MV-4-11 (cell line): Measurements from ENCODE around the gene TENT5A.
"Not testable (repeated sequence)": the region's sequence is repeated elsewhere in the genome, so short reads cannot be mapped to it uniquely, and the experiment has no call there.

Source experiments
- DNase-seq: peaks from one replicate; lab custom pipeline; 2025; lab: John Stamatoyannopoulos, UW

Gene TENT5A

DNA sequence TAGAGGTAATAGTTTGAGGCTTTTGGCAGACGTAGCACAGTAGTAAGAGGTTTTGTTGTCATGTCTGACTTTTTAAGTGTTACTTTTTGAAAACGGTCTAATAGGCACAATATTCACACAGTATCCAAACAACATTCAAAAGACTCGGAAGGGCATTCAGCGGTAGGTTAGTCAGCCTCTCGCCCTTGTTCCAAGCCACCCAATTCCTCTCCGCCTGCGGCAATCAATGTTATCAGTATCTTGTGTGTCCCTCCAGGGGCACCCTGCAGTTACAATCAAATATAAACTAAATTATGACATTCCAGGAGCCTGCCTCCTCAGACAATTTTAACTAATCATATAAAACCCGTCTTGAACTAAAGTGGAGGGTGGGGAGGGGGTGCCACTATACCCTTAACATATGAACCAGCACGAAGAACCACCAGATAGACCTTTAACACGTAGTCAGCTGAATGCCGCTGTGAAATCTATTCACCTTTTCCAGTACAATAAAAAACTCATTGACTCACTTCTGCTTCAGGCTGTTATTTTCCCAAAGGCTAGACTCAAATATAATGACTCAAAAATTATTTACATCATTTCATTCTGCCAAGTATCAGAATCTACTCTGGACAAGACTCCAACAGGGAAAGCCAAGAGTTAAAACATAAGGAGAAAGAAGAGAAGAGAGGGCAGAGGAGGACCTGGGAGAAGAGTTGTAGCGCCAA, 1.6 kb downstream of the TENT5A start:
- DNase-seq = no peak

DNA sequence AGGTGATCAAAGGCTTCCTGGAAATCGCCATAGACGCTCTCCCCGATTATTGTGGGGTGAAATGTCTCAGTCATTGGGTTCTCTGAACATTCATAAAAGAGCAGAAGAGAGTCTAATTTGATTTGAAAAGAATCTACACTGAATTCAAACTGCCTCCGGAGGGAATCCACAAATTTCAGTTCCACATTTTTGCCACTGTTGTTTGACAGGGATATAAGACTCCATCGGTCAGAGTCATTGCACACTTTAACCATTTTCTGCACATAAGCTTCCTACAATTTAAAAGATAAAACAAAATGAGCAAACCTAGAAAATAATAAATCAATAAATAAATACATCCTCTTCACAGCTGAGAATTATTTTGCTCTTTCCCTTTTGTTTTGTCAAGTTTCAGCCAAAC, 2.3 kb downstream of the TENT5A start:
- peak; percentile 52 for DNase-seq

DNA sequence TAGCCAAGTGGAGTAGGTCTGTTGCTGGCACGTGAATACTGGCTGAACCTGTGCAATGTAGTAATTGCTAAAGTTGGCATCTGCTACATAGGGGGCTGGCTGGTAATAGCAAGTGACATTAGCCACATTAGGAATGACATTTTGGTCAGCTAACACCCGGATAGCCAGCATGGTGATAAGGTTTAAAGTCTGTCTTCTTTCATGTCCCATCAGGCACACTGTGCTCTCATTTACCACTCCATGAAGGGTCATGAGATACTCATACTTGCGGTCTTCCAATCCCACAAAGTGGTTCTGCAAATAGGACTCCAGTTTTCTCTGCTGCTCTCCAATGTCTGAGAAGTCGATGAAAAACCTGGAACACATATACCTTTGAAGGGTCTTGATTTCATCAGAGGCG, 2.8 kb downstream of the TENT5A start:
- DNase-seq = no peak

DNA sequence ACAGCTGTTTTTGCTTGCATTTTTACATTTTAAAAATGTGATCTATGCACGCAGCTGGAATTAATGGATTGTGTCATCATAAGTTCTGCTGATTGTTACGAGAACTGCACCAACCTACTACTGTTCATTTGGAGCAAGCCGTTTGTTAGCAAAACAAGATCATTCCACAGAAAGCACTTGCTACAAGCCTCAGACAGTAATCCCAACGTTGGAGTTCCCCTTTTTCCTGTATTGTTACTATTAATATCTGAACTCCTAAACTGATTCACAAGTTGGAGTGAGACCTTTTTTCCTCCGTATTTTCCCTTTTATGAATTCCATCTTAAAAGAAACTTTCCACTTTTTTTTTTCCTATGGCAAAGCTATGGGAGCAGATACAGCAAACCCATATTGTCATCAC, 3.5 kb downstream of the TENT5A start:
- no peak for DNase-seq

- no peak for DNase-seq
These were observed 5.2 kb downstream of the TENT5A start for GRCh38 chr6:81747327-81747726.

- peak; percentile 61 for DNase-seq
These were observed 8.3 kb downstream of the TENT5A start for GRCh38 chr6:81744131-81744530.

- DNase-seq = no peak
These were observed 8.8 kb downstream of the TENT5A start for GRCh38 chr6:81743649-81744048.

- no peak for DNase-seq
These were observed 10.8 kb downstream of the TENT5A start for GRCh38 chr6:81741689-81742088.

DNA sequence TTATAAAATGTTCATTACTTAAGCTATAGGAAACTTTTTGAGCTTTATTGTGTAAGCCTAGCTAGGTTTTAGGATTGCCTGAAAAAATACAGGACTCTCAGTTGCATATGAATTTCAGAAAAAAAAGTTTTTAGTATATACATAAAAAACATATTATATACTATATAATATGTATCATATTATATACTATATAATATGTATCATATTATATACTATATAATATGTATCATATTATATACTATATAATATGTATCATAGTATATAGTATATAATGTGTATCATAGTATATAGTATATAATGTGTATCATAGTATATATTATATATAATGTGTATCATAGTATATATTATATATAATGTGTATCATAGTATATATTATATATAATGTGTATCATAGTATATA, 11.9 kb downstream of the TENT5A start:
- not testable (repeated sequence) for DNase-seq

- DNase-seq = no peak
These were observed 13.0 kb downstream of the TENT5A start for GRCh38 chr6:81739230-81740195.

GRCh38 chr6:81736428-81736827, 16.1 kb downstream of the TENT5A start:
- no peak for DNase-seq

DNA sequence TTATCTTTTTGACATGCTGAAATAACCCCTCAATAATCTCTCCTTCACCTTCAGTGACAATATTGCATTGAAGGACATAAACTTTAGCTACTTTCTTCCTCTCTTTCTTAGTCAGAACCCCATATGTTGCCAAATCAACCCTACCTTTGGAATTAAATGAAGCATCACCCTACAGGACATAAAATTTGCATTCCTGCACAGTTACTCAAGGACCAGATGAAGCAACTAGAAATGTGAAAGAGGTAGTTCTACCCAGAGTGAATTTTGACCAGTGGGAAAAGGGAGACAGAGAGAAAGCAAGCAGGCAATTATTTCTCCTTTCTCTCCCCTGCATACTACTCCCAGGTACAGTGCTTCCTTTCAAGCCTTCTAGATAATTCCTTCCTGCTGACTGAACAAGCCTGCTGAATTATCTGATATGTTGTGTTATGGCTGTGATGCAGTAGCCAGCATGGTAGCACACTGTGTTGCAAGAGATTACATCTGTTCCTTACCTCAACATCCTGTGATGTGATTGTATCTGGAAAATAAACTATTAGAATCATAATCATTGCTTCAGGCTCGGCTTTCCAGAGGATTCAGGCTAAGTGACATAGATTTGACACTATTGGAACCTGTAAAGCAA, 16.6 kb downstream of the TENT5A start:
- no peak for DNase-seq

DNA sequence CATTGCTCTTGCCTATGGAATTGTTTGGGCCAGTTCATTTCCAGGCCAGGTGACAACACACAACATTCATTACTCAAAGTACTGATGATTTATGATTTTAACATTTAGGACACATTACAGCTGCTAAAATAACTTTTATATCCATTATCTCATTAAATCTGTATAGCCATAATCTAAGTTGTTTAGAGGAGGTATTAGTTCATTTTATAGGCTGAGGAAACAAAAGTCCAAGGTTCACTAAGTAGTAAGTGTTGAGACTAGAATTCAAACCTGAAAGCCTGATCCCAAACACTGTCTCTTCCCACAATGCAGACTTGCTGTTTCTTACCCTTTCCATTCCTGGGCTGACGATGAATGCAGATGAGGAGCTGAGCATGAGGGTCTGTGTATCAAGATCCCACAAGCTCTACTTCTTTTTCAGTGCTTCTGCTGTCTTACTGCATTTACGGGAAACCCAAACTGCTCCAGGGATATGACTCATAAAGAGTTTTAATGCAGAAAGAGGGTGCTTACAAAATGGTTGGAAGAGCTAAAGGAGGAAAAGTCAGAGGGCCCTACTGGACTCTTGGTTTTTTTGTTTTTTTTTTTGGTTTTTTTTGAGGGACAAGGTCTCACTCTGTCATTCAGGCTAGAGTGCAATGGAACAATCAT, 17.9 kb downstream of the TENT5A start:
- no peak for DNase-seq

- DNase-seq = no peak
These were observed 18.4 kb downstream of the TENT5A start for GRCh38 chr6:81734081-81734480.

DNA sequence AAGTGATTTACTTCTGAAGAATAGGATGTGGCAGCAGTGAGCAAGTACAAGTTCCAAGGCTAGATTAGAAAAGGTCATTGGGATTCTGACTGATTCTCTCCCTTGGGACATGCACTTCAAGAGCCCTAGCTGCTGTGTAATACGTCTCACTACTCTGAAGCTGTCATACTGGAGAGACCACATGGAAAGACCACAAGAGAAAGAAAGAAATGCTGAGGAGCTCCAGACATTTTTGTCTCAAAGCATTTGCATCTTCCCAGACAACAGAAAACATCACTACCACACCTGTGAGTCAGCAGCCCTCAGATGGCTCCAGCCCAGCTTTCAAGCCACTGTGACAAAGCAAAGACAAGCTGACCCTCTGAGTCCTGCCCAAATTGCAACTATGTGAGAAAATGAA, 20.7 kb downstream of the TENT5A start:
- DNase-seq = no peak

- DNase-seq = no peak
These were observed 24.5 kb downstream of the TENT5A start for GRCh38 chr6:81727876-81728517.

DNA sequence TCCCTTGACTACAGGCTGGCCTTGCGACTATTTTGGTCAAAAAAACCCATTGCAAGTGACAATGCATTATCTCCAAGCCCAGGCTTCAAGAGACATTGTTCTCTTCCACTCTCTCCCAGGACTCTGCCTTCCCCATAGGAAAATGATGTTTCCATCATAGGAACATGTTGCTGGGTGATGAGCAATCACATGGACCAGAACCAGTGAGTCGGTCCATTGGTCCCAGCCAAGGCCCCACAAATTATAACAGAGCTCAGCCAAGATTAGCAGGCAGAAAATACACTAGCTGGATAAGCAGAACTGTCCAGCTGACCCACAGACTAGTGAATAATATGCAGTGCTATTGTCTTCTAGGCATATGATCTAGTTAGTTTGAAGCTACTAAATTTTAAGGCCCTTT, 27.4 kb downstream of the TENT5A start:
- DNase-seq = no peak

GRCh38 chr6:81722506-81723223, 29.8 kb downstream of the TENT5A start:
- no peak for DNase-seq

DNA sequence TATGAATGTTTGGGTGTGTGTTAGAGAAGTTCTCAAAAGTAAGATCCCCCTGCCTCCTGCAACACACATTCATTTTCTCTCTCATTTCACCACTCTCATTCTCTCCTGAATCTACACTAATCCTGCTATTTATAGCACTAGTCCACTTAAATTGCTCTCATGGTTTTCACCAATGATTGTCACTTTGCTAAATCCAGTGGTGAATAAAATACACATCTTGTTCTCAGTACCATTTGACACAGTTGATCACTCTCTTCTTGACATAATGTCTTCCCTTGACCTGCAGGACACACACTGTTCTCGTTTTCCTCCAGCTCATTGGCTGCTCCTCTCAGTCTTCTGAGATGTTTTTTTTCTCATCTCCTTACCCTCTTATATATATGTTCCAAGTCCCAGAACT, 32.1 kb downstream of the TENT5A start:
- no peak for DNase-seq

GRCh38 chr6:81718126-81718525, 34.4 kb downstream of the TENT5A start:
- DNase-seq = no peak

DNA sequence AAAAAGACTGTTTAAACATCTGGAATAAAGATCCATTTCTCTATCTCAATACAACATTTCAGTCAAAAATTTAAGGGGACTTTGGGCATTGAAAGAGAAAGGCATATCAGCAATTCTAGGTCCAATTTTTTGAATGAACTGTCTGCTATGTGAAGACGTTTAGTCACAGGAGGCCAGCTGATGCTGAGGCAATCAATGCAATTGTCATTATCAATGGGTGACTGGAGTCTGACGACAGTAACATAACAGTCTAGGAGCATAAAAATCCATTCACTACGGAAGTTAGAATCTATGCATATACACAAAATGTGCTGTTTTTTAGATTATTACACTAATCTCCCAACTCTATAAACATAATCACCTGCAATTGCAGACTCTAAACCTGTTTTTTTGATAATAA, 37.8 kb downstream of the TENT5A start:
- DNase-seq = no peak
